IPS DF 4.7 (cell line): Measurements from ENCODE around the gene SLC34A2.
"Not testable (repeated sequence)": the region's sequence is repeated elsewhere in the genome, so short reads cannot be mapped to it uniquely, and the experiment has no call there.

Experiments
- DNase-seq: peaks from one replicate; pipeline ENCODE4 v3.0.0-alpha.2; 2013; ENCODE audit warnings: low spot score; ENCODE audit errors: extremely low read depth

SLC34A2 gene

GRCh38 chr4:25661441-25661840 is 5.8 kb downstream of the SLC34A2 start:
- DNase-seq: not testable (repeated sequence)

GRCh38 chr4:25662306-25662705 is 6.7 kb downstream of the SLC34A2 start:
- no peak for DNase-seq

DNA sequence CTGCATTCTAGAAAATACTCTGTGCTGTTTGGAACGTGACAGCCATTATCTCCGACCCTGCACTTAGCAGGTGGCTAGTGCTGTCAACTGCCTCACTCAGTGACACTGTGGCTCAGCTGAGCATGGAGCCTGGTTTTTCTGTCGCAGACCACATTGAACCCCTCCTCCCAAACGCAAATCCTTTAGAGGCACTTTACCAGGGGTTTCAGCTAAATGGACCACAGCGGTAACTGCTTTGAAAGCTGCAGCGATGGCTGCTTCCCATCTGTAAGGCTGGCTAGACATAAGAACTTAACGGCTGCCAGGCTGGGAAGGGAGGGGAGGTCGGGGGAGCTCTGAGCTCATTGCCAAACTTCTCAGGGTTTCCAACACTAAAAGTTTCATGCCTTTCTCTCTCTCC is 8.1 kb downstream of the SLC34A2 start:
- no peak for DNase-seq

- DNase-seq: no peak
These were observed 10.5 kb downstream of the SLC34A2 start for GRCh38 chr4:25666031-25666630.

DNA sequence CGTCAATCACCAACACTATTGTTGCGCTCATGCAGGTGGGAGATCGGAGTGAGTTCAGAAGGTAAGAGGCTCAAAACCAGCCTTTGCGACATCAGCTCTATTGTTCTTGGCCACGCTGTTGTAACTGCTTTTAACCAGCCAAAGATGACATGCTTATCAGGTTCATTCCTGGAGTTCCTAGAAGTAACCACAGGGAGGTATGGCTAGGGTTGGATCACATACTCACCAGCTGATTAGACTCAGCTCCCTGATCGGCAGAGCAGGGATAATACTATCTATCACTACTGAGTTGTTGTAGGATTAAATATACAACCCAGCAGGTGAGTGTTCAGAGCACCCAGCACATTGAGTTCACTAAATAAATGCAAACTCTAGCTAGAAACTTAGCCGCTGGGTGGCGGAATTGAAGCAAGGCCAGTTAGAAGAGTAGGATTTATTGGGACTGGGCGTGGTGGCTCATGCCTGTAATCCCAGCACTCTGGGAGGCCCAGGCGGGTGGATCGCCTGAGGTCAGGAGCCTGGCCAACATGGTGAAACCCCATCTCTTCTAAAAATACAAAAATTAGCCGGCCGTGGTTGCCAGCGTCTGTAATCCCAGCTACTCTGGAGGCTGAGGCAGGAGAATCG is 12.4 kb downstream of the SLC34A2 start:
- DNase-seq: no peak

DNA sequence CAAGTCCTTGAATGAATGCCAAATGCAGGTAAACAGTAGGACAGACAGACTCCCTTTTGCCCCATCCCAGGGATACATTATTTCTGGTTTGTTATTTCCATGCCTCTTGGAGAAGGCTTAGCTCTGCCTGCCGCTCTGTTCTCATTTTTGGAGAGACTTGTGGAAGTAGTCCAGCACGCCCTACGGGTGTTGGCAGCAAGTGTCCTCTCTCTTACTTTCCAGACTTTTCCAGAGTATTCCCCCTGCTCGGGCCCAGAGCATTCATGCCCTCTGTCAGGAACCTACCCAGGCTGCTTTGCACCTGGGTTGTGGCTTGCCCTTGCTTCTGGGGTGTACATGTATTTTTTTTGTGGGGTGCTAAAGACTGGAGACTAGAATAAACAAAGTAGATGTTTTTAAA is 15.3 kb downstream of the SLC34A2 start:
- no peak for DNase-seq

DNA sequence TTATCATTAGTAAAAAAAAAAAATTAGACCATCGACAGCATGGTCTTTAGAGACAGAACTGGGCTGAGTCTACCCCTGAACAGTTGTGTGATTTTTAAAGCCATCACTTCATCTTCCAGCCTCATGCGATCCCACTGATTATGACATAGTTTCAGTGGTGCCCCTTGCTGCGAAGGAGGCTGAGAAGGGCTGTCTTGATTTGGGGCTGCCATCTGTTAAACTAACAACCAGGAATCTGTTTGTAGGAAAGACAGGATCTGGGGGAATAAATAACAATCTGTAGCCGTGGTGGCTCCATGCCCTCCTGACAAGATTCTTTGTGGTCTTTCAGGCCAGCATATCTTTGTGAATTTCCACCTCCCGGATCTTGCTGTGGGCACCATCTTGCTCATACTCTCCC is 17.1 kb downstream of the SLC34A2 start:
- no peak for DNase-seq

DNA sequence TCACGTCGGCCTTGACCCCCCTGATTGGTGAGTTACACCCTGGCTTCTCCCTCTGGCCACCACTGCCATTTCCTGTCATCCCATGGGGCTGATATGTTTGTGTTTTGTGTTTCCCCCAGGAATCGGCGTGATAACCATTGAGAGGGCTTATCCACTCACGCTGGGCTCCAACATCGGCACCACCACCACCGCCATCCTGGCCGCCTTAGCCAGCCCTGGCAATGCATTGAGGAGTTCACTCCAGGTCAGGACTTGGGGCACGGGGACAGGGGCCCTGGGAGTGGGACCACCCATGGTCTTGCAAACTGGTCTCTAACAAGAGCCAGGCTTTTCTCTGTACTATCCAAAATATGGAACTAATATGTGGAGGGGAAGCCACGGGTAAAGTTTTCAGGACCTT is 18.7 kb downstream of the SLC34A2 start:
- no peak for DNase-seq

GRCh38 chr4:25676221-25676620 is 20.6 kb downstream of the SLC34A2 start:
- no peak for DNase-seq

GRCh38 chr4:25677157-25677556 is 21.5 kb downstream of the SLC34A2 start:
- DNase-seq: no peak

GRCh38 chr4:25677943-25678342 is 22.3 kb downstream of the SLC34A2 start:
- DNase-seq: no peak

- DNase-seq: no peak
These were observed 32.1 kb downstream of the SLC34A2 start for GRCh38 chr4:25687773-25688172.

DNA sequence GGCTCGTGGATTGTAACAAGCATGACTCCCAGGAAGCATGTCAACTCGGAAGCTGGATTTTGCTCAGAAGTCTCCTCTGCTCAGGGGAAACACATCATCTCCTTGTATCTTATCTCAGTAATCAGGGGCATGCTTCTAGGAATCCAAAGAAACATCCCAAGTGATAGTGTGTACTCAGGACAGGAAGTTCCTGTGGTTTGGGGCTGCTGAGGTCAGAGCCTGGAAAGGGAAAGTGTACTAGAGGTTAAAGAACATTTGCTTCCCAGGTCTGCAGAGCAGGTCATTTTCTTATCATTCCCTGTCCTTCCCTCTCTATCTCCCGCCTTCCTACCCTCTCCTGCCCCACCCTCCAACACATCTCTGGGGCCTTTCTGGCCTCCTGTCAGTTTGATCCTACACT is 38.8 kb downstream of the SLC34A2 start:
- DNase-seq: no peak

DNA sequence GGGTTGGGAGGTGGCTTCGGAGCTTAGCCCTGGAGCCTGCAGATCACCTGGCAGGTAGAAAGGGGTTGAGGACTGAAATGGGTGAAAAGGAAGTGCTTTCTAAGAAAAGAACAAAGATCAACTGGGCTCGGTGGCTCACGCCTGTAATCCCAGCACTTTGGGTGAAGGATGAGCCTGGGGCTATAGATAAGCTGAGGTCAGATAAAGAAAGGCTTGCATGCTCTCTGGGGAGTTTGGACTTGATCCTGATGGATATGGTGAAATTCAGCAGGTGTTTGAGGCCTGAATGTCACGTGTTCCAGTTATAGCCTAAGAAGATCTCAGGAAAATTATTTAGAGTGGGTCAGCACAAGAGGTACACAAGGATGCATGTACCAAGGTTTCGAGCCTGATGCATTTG is 40.8 kb downstream of the SLC34A2 start:
- no peak for DNase-seq

DNA sequence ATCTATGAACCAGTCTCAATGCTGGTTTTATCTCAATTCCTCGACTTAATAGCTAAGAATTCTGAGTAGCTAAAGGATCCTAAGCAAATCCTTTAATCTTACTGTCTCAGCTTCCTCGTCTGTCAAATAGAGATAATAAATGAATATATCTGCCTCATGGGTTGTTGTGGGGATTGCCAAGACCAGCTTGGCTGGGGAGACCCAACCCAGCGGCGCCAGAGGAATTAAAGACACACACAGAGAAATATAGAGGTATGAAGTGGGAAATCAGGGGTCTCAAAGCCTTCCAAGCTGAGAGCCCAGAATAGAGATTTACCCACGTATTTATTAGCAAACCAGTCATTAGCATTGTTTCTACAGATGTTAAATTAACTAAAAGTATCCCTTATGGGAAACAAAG is 41.9 kb downstream of the SLC34A2 start:
- no peak for DNase-seq

DNA sequence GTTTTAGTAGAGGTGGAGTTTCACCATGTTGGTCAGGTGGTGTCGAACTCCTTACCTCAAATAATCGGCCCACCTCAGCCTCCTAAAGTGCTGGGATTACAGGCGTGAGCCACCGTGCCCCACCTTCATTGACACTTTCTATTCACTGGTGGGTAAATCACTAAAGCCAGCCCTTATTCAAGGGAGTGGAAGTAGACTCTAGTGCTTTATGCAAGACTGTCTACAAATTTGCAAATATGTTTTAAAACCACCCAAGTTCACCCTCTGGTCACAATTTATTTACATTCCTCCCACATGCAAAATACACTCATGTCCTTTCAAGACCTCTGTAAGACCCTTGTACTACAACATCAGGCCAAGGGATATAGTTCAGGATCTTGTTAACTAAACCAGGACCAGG is 45.0 kb downstream of the SLC34A2 start:
- DNase-seq: no peak

DNA sequence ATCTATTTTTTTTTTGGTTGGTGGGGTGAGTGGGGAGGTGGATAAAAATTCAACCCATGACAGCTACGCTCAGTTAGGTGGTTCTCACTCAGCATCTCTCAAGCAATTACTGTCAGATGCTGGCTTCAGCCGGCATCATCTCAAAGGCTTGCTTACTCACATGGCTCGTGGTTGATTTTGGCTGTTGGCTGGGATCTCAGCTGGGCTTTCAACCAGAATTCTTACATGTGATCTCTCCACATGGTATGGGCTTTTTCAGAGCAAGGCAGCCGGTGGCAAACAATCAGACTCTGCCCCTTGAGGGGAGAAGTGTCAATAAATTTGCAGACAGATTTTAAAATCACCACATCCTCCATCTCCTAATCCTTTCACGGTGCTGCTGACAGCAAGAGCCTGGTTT is 47.2 kb downstream of the SLC34A2 start:
- DNase-seq: no peak

DNA sequence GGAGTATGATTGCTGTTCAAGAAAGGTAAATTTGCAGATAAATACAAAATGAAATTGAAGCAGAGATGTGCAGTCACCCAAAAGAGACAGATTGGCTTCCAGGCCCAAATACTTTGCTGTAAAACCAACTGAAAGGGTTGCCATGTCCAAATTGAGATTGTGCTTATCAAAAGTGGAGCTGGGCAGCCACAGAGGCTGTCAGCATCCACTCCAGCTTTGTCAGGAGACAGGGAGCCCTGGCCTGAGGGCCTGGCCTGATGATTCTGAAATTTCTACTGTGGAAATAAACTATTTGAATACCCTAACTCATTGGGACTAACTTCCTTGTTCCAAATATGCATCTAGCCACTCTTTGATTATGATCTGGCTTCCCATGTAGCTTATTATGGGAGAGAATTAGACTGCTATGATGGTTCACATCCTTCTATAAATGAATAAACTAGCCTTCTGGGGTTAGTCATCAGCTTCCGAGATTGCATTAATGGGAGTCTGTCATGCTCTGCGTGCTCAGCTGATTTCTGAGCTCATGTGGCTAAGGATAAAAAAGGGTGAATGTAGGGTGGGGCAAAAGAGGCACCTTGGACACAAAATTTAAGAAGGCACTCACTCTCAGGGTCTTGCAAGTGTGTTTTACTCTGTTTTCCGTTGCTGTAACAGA is 48.2 kb downstream of the SLC34A2 start:
- DNase-seq: no peak

DNA sequence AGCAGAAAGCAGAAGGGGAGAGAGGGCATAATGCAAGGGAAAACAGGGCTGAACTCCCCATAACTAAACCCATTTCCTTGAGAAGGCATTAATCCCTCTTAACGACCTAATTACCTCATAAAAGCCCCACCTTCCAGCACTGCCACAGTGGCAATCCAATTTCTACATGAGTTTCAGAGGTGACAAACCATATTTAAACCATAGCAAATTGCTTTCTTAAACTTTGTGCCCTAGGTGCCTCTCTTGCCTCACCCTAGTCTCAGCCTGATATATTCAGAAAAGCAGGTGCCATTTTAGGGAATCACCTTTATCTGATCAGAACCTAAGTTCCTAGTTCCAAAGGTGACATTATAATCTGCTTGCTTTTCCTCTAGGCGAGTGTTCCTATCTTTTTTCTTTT is 48.9 kb downstream of the SLC34A2 start:
- DNase-seq: no peak

DNA sequence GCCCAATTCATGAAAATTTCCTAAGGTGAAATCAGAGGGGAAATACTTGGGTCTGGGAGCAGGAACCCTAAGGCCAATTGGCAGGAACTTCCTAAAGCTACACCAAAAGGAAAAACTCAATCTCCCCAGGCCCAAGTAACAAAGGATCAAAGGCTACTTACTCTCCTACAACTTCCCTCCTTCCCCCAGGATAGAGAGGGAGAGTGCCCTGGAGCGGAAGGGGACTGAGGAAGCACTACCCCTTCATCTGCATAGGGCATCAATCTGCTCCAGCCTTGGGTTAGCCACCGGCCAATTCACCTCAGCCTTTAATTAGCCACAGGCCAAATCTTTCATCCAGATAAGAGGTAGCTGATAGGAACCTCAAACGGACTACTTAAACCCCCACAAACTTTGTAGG is 55.0 kb downstream of the SLC34A2 start:
- no peak for DNase-seq

DNA sequence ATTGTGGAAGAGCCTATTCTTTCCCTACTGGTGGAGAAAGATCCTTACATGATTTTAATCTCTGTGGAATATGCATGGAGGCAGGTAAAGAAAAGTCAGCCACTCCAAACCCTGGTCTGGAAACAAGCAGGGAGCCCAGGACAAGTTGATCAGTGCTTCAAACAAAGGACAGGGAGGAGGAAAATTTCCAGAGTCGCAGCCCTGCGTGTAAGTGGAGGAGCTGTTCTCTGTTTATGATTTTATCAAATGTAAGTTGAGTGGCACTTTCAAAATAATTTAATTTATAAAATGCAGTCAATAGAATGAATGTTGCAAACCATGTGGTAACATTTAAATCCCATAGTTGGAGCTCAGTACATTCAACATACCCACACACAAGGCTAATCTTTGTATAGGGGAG is 57.0 kb downstream of the SLC34A2 start:
- no peak for DNase-seq

- no peak for DNase-seq
These were observed 58.2 kb downstream of the SLC34A2 start for GRCh38 chr4:25713812-25714211.

DNA sequence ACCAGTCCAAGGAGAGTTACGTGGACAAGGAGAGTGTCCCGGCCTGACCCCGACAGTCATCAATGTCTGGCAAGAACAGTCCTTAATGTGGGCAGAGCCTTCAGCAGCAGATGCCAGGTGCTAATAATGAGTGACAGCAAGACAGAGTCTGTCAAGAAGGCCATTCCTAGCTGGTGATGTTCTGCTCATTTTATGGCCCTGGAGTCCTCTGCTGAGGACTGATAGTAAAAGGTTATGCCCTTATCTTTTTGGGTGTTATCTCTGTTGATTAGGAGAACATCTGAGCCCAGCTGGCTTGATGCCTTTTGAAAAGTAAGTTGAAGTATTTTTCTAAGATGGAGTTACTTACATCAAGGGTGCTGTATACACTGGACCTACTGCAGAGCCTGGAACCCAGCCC is 67.3 kb downstream of the SLC34A2 start:
- no peak for DNase-seq
